Measurements from ENCODE around the gene NMNAT2. TPM values are rescaled to one million over a fixed set of nuclear protein-coding genes. Genes with fewer than 3 reads are reported as not detected.

Gene NMNAT2
- total and polyA plus RNA-seq, 2 experiments from 2014 or later = 3.6 to 10.0 TPM

DNA sequence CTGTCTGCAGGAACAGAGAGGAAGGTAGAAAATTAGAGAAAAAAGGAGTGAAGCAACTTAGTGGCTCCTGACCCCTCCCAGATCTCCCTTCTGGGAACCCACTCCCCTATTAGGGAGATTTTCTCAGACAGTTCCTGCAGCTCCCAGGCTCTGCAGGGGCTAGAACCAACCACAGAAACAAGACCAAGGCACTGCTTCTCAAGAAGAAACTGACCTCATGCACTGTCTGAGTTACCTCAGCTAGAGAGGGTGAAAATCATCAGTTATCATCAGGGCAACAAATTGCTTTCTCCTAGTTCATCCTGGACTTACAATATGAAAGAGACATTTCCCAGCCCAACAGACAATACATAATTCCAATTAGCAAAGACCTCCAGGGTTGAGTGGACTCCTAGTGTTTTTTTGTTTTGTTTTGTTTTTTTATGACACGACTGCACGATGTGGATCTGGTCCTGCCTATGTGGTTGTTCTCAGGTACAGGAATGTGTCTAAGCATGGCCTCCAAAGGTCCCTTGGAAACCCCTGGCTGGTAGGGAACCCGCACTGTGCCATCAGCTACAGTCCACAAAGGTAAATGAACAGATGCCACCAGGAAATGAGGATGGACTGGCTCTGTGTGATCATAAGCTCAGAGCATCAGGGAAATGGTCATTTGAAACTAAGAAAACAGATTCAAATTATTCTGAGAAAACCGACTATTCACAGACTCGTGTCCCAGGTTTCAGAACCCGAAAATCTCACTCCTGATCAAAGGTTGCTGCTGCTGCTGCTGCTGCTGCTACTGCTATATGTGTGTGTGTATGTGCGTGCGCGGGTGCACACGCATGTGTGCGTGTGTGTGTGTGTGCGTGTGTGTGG lies 166.8 kb downstream of the NMNAT2 start:
- Histone ChIP-seq H3K27ac (ENCODE audit: low read depth) (no peak overlapping the region), H3F3A (replicated peaks; ENCODE audit: low read depth) (no peaks in the 10 kb centered on the region; the same call in 1 of the 2 replicates), H3K36me3 (ENCODE audit: insufficient read depth) (peaks cover 3% of the 10 kb centered on the region; the same call in 1 of the 2 replicates), H3K4me2 (no peak overlapping the region), H3K9me2 (ENCODE audit: insufficient read depth) (0 out of 2 replicates have a peak, but pooled peaks cover 3% of the 10 kb centered on the region), H3K4me3 (no peak overlapping the region), H2AFZ (no peak overlapping the region), H3K79me2 (replicated peaks; ENCODE audit: insufficient read depth) (no peaks in the 10 kb centered on the region), H3K4me1 (ENCODE audit: insufficient read depth) (no peaks in the 10 kb centered on the region), H3K27me3 (ENCODE audit: insufficient read depth) (no peaks in the 10 kb centered on the region), H4K20me1 (replicated peaks; ENCODE audit: insufficient read depth) (no peaks in the 10 kb centered on the region)
- Mint-ChIP-seq H3K9me3 (peaks cover 15% of the 10 kb centered on the region; the same call in 2 of the 3 replicates), H3K4me3 (no peak overlapping the region), H3K36me3 (ENCODE audit: low read depth) (peaks cover 22% of the 10 kb centered on the region), H3K27ac (no peak overlapping the region), H3K4me1 (peaks cover 9% of the 10 kb centered on the region), H3K27me3 (ENCODE audit: insufficient read depth, low read depth, poor library complexity) (no peaks in the 10 kb centered on the region)
- ATAC-seq = no peak
- no peak for DNase-seq (ENCODE audit: low spot score)
- TF ChIP-seq, protein P1, sequence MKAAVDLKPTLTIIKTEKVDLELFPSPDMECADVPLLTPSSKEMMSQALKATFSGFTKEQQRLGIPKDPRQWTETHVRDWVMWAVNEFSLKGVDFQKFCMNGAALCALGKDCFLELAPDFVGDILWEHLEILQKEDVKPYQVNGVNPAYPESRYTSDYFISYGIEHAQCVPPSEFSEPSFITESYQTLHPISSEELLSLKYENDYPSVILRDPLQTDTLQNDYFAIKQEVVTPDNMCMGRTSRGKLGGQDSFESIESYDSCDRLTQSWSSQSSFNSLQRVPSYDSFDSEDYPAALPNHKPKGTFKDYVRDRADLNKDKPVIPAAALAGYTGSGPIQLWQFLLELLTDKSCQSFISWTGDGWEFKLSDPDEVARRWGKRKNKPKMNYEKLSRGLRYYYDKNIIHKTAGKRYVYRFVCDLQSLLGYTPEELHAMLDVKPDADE (IDR thresholded peaks at IDR 0.05) = no peak
- TF ChIP-seq, protein P2, sequence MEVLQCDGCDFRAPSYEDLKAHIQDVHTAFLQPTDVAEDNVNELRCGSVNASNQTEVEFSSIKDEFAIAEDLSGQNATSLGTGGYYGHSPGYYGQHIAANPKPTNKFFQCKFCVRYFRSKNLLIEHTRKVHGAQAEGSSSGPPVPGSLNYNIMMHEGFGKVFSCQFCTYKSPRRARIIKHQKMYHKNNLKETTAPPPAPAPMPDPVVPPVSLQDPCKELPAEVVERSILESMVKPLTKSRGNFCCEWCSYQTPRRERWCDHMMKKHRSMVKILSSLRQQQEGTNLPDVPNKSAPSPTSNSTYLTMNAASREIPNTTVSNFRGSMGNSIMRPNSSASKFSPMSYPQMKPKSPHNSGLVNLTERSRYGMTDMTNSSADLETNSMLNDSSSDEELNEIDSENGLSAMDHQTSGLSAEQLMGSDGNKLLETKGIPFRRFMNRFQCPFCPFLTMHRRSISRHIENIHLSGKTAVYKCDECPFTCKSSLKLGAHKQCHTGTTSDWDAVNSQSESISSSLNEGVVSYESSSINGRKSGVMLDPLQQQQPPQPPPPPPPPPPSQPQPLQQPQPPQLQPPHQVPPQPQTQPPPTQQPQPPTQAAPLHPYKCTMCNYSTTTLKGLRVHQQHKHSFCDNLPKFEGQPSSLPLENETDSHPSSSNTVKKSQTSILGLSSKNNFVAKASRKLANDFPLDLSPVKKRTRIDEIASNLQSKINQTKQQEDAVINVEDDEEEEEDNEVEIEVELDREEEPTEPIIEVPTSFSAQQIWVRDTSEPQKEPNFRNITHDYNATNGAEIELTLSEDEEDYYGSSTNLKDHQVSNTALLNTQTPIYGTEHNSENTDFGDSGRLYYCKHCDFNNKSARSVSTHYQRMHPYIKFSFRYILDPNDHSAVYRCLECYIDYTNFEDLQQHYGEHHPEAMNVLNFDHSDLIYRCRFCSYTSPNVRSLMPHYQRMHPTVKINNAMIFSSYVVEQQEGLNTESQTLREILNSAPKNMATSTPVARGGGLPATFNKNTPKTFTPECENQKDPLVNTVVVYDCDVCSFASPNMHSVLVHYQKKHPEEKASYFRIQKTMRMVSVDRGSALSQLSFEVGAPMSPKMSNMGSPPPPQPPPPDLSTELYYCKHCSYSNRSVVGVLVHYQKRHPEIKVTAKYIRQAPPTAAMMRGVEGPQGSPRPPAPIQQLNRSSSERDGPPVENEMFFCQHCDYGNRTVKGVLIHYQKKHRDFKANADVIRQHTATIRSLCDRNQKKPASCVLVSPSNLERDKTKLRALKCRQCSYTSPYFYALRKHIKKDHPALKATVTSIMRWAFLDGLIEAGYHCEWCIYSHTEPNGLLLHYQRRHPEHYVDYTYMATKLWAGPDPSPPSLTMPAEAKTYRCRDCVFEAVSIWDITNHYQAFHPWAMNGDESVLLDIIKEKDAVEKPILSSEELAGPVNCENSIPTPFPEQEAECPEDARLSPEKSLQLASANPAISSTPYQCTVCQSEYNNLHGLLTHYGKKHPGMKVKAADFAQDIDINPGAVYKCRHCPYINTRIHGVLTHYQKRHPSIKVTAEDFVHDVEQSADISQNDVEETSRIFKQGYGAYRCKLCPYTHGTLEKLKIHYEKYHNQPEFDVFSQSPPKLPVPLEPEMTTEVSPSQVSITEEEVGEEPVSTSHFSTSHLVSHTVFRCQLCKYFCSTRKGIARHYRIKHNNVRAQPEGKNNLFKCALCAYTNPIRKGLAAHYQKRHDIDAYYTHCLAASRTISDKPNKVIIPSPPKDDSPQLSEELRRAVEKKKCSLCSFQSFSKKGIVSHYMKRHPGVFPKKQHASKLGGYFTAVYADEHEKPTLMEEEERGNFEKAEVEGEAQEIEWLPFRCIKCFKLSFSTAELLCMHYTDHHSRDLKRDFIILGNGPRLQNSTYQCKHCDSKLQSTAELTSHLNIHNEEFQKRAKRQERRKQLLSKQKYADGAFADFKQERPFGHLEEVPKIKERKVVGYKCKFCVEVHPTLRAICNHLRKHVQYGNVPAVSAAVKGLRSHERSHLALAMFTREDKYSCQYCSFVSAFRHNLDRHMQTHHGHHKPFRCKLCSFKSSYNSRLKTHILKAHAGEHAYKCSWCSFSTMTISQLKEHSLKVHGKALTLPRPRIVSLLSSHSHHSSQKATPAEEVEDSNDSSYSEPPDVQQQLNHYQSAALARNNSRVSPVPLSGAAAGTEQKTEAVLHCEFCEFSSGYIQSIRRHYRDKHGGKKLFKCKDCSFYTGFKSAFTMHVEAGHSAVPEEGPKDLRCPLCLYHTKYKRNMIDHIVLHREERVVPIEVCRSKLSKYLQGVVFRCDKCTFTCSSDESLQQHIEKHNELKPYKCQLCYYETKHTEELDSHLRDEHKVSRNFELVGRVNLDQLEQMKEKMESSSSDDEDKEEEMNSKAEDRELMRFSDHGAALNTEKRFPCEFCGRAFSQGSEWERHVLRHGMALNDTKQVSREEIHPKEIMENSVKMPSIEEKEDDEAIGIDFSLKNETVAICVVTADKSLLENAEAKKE (CRISPR knock-in tag; IDR thresholded peaks at IDR 0.05) = no peak
- TF ChIP-seq NANOG (IDR thresholded peaks at IDR 0.05; ENCODE audit: borderline replicate concordance) (no peak), ZNF331 (CRISPR knock-in tag; IDR thresholded peaks at IDR 0.05; ENCODE audit: low read depth) (no peak), JUNB (IDR thresholded peaks at IDR 0.05; ENCODE audit: unreplicated experiment) (no peak), ZNF114 (CRISPR knock-in tag; IDR thresholded peaks at IDR 0.05) (no peak), EZH2 (IDR thresholded peaks at IDR 0.05; ENCODE audit: low read depth, unreplicated experiment) (no peak)
